GM21447 (cell line): ENCODE results near the gene TMTC1.
A peak's percentile ranks its signal among the peaks of the same experiment; 100 is the strongest.
"Not testable (repeated sequence)": the region's sequence is repeated elsewhere in the genome, so short reads cannot be mapped to it uniquely, and the experiment has no call there.

Source experiments
- ATAC-seq: cut with Tn5 transposase; IDR thresholded peaks from one replicate; pipeline ENCODE4 v1.9.1; 2021; ENCODE audit not compliant: unreplicated experiment

The TMTC1 gene

GRCh38 chr12:29578731-29579130 is 205.0 kb downstream of the TMTC1 start:
- no peak for ATAC-seq

DNA sequence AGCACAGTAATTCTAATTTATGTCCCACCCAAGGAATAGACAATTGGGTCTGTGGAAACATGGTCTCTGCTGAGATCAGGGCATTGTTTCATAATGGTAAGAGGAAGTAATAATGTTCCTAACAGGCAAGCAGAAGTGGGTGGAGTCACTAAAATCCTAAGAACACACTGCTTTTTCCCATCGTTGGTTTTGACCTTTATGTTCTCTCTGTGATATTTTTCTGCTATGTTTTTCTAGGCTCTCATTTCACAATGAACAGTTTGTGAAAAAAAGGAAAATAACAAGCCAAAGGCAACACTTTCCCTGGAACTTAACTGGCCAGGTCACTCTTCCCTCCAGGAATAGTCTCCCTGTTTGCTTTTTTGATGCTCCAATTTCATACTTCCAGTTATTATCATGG is 205.7 kb downstream of the TMTC1 start:
- no peak for ATAC-seq

DNA sequence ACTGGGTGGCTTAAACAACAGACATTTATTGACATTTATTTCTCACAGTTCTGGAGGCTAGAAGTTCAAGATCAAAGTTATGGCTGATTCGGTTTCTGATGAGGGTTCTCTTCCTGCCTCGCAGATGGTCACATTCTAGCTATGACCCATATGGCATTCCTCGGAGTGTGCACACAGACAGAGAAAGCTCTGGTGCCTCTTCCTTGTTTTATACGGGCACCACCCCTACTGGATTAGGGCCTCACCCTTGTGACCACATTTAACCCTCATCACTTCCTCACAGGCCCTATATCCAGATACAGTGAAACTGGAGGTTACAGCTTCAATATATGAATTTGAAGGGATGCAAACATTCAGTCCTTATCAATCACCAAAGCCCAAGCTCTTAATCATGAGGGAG is 209.2 kb downstream of the TMTC1 start:
- ATAC-seq, result no peak

DNA sequence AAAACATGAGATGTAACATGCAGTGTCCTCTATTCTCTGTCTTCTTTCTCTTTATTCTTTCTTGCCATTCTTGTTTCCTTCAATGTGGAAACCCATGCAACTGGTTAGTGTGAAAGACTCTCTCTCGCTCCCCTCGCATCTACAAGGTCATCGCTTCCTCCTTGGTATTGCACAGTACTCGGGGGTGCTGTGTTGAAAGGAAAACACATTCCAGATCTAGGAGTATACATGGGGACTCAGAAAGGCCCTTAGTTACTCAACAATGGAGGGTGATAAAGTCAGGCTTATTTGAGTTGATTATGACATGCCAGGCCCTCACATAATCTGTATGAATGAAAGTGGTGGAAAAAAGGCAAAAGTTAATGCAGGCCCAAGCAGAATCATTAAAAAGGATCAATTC is 210.8 kb downstream of the TMTC1 start:
- ATAC-seq, result no peak

DNA sequence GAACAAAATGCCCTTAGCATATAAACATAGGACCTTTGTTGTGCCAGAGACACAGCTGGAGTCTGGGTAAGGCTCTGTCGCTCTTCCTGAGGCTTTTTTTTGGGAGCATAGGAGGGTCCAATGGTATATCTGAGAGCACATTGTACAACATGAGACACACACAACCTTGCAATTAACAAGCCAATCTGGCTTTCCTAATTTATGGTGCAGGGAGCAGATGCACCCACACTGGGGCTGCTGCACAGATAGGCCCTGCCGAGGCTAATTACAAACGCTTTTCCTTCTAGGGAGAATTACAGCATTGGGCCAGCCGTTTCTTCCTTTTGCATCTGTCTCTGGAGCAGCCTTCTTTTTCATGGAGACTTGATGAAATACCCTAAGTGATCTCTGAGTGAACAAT is 211.3 kb downstream of the TMTC1 start:
- ATAC-seq, result no peak

DNA sequence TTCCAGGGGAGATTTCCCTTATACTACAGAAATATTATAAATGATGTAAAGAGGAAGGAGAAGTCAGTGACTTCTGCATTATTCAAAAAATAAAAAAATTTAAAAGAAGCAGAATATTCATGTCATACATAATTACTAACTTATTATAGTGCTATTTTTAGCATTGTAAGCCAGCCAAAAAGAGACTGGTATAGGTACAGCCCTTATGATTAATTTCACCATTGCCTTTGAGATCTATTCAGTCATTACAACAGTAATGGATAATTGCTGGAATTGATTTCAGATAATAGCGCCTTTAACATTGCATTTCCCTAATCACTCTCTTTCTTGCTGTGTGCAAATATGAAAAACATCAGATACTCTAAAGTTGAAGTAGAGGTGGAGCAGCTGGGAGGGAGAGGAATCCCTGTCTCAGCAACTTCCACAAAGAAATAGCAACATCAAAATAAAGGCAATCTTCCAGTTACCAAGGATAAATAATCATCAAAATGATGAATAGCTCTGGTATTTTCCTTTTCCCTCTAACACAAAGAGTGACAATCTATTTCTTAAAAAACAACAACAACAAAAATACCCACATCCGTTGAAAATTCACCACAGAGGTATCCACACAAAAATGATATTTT is 214.5 kb downstream of the TMTC1 start:
- ATAC-seq, result no peak

DNA sequence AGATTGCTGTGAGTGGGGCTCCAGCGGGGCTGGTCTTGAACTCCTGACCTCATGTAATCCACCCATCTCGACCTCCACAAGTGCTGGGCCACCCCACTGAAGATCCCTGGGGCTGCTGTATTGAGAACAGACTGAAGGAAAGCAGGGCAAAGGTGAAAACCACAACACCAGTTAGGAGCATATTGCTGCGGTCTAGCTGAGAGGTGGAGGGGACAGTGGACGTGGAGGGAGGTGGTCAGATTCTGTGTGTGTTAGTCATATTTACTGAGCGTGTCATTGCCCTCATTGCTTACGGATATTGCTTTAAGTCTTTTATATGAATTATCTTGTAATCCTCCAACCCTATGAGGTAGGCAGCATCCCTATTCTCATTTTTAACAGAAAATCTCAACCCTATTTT is 217.3 kb downstream of the TMTC1 start:
- ATAC-seq, result no peak

- ATAC-seq, result no peak
Observed at GRCh38 chr12:29565727-29566126, 218.0 kb downstream of the TMTC1 start.

DNA sequence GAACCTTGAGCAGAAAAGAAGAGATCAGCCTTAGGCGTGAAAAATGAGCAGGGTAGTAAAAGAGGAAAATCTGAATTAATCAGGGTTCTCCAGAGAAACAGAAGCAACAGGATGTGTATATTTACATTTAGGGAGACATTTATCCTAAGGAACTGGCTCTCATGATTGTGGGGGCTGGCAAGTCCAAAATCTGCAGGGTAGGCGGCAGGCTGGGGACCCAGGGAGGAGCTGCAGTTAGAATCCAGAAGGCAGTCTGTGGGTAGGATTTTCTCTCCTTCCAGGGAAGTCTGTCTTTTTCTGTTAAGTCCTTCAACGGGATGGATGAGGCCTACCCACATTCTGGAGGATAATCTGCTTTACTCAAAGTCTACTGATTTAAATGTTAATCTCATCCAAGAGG is 218.8 kb downstream of the TMTC1 start:
- no peak for ATAC-seq

GRCh38 chr12:29563636-29564035 is 220.1 kb downstream of the TMTC1 start:
- peak; percentile 59 for ATAC-seq

DNA sequence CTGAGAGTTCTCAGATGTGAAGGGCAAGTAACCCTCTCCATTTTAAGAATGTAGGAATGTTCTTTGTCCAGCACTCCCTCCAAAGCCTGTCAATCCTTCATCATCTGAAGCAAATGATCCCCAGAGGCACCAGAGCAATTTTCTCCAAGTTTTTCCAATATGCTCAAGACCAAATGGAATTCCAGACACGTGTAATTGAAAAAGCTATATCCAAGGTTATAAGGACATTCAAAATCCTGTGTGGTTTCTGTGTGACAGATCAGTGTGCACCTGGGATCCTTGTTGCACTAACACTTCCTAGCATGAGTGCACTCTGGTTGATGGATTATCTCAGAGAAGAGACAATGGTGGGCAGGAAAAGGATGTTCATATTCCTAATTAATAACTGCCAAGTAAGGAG is 220.7 kb downstream of the TMTC1 start:
- no peak for ATAC-seq

GRCh38 chr12:29562110-29562804 is 221.5 kb downstream of the TMTC1 start:
- no peak for ATAC-seq

GRCh38 chr12:29561664-29562071 is 222.1 kb downstream of the TMTC1 start:
- no peak for ATAC-seq

GRCh38 chr12:29559198-29559597 is 224.5 kb downstream of the TMTC1 start:
- ATAC-seq, result no peak

GRCh38 chr12:29556363-29556762 is 227.4 kb downstream of the TMTC1 start:
- no peak for ATAC-seq

DNA sequence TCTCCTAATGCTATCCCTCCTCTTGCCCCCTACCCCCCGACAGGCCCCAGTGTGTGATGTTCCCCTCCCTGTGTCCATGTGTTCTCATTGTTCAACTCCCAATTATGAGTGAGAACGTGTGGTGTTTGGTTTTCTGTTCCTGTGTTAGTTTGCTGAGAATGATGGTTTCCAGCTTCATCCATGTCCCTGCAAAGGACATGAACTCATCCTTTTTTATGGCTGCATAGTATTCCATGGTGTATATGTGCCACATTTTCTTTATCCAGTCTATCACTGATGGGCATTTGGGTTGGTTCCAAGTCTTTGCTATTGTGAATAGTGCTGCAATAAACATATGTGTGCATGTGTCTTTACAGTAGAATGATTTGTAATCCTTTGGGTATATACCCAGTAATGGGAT is 228.3 kb downstream of the TMTC1 start:
- not testable (repeated sequence) for ATAC-seq

- ATAC-seq, result no peak
Observed at GRCh38 chr12:29552994-29553748, 230.6 kb downstream of the TMTC1 start.

DNA sequence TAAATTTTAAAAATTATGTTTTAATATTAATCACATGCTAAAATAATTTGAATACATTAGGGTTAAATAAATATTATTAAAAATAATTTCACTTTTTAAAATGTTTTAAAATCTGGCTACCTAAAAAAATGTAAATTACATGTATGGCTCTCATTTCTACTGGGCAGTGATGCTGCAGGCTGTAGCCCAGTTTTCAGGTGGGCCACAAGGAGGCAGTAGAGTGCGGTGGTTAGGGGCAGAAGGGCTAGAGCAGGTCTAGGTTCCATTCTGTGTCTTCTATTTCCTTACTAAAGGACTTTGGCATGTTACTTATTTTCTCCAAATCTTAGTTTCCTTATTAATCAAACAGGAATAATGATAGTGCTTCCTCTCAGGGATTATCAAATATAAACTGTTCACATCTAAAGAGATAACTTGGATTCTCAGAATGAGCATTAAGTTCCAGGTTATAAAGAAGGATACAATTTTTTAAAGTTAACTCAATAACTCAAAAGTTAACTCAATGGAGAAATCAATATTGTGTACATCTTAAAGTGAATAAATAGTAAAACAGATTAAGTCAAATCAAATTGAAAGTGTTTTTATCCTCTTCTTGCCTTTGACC is 231.3 kb downstream of the TMTC1 start:
- peak; percentile 93 for ATAC-seq

- ATAC-seq, result no peak
Observed at GRCh38 chr12:29551812-29552211, 231.9 kb downstream of the TMTC1 start.

DNA sequence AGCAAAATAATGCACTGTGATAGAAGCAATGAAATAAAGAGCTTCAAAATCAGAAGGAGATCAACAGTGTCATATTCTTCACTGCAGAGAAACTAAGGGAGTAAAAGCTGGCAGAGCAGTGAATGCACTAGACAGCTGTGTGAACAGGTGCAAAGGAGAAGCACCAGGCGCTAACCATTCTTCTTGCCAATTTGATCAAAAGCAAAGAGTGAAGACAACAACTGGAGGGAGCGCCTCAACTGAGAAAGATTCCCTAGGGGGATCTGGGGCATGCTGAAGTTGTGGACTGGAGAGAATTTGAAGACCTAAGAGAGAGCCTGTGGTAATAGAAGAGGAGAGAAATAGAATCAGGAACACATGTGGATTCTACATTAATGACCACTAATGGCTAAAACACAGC is 235.9 kb downstream of the TMTC1 start:
- ATAC-seq, result no peak

- no peak for ATAC-seq
Observed at GRCh38 chr12:29547151-29547632, 236.6 kb downstream of the TMTC1 start.

DNA sequence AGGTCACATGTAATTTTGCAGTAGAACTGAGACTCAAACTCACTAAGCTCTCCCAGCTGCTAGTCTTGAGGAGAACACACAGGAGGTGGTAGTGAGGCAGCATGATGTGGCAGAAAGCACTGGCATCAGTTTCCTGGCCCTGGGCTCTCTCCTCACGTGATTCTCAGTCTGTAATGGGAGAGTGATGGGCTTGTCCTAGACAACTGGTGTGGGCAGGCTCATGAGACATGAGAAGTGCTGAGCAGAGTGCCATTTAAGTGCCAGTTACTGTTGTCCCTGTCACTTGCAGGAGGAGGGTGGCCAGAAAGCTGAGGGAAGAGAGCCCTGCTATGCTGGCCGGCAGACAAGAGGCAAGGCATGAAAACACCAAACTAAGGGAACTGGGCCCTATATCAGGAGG is 237.7 kb downstream of the TMTC1 start:
- no peak for ATAC-seq
